Measurements from ENCODE around the gene UGT1A8. TPM values are rescaled to one million over a fixed set of nuclear protein-coding genes. Genes with fewer than 3 reads are reported as not detected.

Gene UGT1A8
- total and polyA plus RNA-seq, 2 donors (not counting 3 experiments of a cell fraction or from before 2014, with no cell fraction given), result not detected

GRCh38 chr2:233816334-233816733 is 198.9 kb downstream of the UGT1A8 start:
- H3K27ac ChIP-seq (ENCODE audit: insufficient read depth, low read depth, low read length), result no peak overlapping the region

More at GRCh38 chr2:233816334-233816733, 198.9 kb downstream of the UGT1A8 start:
- H3K79me2 ChIP-seq (ENCODE audit: control insufficient read depth, insufficient read depth, low read length), result no peaks in the 10 kb centered on the region
- POLR2A ChIA-PET, result no interaction called here
- H3K9ac ChIP-seq (replicated peaks; ENCODE audit: extremely low read depth, insufficient read depth, low read length), result no peak overlapping the region
- H2AFZ ChIP-seq (ENCODE audit: low read depth, low read length), result no peak overlapping the region
- H3K4me3 ChIP-seq (replicated peaks in 1 of 3; ENCODE audit: insufficient read depth in 1 of 3, low read depth in 1 of 3, low read length in 3 of 3), result no peak overlapping the region
- CTCF ChIA-PET, result no interaction called here
- no peaks in the 10 kb centered on the region for H3K4me1 ChIP-seq (ENCODE audit: control insufficient read depth, extremely low read depth, insufficient read depth, low read length)
- no peaks in the 10 kb centered on the region for H3K36me3 ChIP-seq (ENCODE audit: control insufficient read depth in 2 of 2, extremely low read depth in 1 of 2, insufficient read depth in 2 of 2, low read length in 2 of 2)
- DNase-seq (ENCODE audit: low read depth, low spot score) (no peak), FAIRE-seq (no peak)
- BruUV-seq (replicated peaks), result no TSS peak
- TF ChIP-seq POLR2AphosphoS5 (IDR thresholded peaks at IDR 0.05; ENCODE audit: insufficient read depth, low read depth, low read length) (no peak), MAX (IDR thresholded peaks at IDR 0.05; ENCODE audit: insufficient read depth, insufficient read length) (no peak), EZH2 (IDR thresholded peaks at IDR 0.05; ENCODE audit: borderline replicate concordance, low read depth, low read length, severe bottlenecking) (no peak), GATA2 (IDR thresholded peaks at IDR 0.05; ENCODE audit: insufficient read depth, insufficient read length, low read depth, low read length) (no peak), MYC (IDR thresholded peaks at IDR 0.05; ENCODE audit: low read depth, low read length) (no peak), JUN (IDR thresholded peaks at IDR 0.05; ENCODE audit: borderline replicate concordance, insufficient read depth, insufficient read length, low read depth) (no peak), CTCF (IDR thresholded peaks at IDR 0.05; ENCODE audit: extremely low read depth in 1 of 2, insufficient read depth in 1 of 2, low read depth in 1 of 2, low read length in 2 of 2) (no peak), FOS (IDR thresholded peaks at IDR 0.05; ENCODE audit: borderline replicate concordance, insufficient read depth, low read length) (no peak), POLR2A (IDR thresholded peaks at IDR 0.05; ENCODE audit: low read depth, low read length) (no peak)
- H3K4me2 ChIP-seq (ENCODE audit: insufficient read depth, low read length), result no peak overlapping the region
- intact Hi-C loops (cut with micrococcal nuclease) (no loop called here), dilution Hi-C loops (cut with MboI; ENCODE audit: extremely low pct_ligation_motif_present, low sequenced_read_pairs) (no loop called here)
- no peaks in the 10 kb centered on the region for H4K20me1 ChIP-seq (replicated peaks; ENCODE audit: control insufficient read depth, extremely low read depth, insufficient read depth, low read length)
- H3K9me1 ChIP-seq (replicated peaks; ENCODE audit: control insufficient read depth, extremely low read depth, insufficient read depth, low read length), result no peaks in the 10 kb centered on the region
- H3K27me3 ChIP-seq (ENCODE audit: control insufficient read depth in 2 of 2, insufficient read depth in 2 of 2, low read length in 2 of 2), result no peaks in the 10 kb centered on the region
- H3K9me3 ChIP-seq (replicated peaks; ENCODE audit: control insufficient read depth, insufficient read depth, low read length), result no peaks in the 10 kb centered on the region

Data from endothelial cell of umbilical vein (primary cell).